Neuronal stem cell (in vitro differentiated cells): ENCODE data around the gene SDR42E2.
A peak's percentile ranks its signal among the peaks of the same experiment; 100 is the strongest.

Source experiments
- DNase-seq: peaks from one replicate; pipeline ENCODE4 v3.0.0-alpha.2; 2013; ENCODE audit warnings: low spot score
- H2AFZ ChIP-seq: one replicate; pipeline ENCODE4 v1.6.1; 2013; ENCODE audit warnings: mild to moderate bottlenecking, low read length, inconsistent platforms
- H2AK5ac ChIP-seq: 2 replicates; pipeline ENCODE4 v1.6.1; 2013; ENCODE audit warnings: low read depth, mild to moderate bottlenecking, inconsistent platforms, low read length, moderate library complexity, mixed read lengths
- H2BK120ac ChIP-seq: 2 replicates; pipeline ENCODE4 v1.6.1; 2013; ENCODE audit warnings: low read depth, mild to moderate bottlenecking, inconsistent platforms, low read length, moderate library complexity, mixed read lengths
- H2BK12ac ChIP-seq: one replicate; pipeline ENCODE4 v1.6.1; 2013; ENCODE audit warnings: low read length, inconsistent platforms
- H2BK15ac ChIP-seq: 2 replicates; pipeline ENCODE4 v1.6.1; 2013; ENCODE audit warnings: mild to moderate bottlenecking, low read length, inconsistent platforms, mixed read lengths
- H2BK5ac ChIP-seq: one replicate; pipeline ENCODE4 v1.6.1; 2013; ENCODE audit warnings: inconsistent platforms, mild to moderate bottlenecking, low read length, moderate library complexity
- H3K14ac ChIP-seq: one replicate; pipeline ENCODE4 v1.6.1; 2013; ENCODE audit warnings: low read length, inconsistent platforms
- H3K18ac ChIP-seq: 2 replicates; pipeline ENCODE4 v1.6.1; 2013; ENCODE audit warnings: low read length, inconsistent platforms
- H3K23ac ChIP-seq: 2 replicates; pipeline ENCODE4 v1.6.1; 2013; ENCODE audit warnings: low read depth, mild to moderate bottlenecking, mixed read lengths, low read length, inconsistent platforms; ENCODE audit not compliant: poor library complexity
- H3K27ac ChIP-seq: replicated peaks from 3 replicates; pipeline ENCODE4 v1.5.1; 2013; ENCODE audit warnings: low read length, inconsistent platforms
- H3K27me3 ChIP-seq, 3 experiments: 2 replicates each; pipeline ENCODE4 v1.6.1; 2013; ENCODE audit warnings: low read length in 3 of 3, mild to moderate bottlenecking in 2 of 3, inconsistent platforms in 1 of 3, low read depth in 1 of 3, mixed read lengths in 1 of 3, moderate library complexity in 1 of 3; ENCODE audit not compliant: control insufficient read depth in 3 of 3, insufficient read depth in 3 of 3
- H3K36me3 ChIP-seq, 2 donors: replicated peaks in 1 of 2; 2 replicates each; pipeline ENCODE4 v1.6.1; 2013; ENCODE audit warnings: low read length in 2 of 2; ENCODE audit not compliant: control insufficient read depth in 2 of 2, insufficient read depth in 2 of 2
- H3K4ac ChIP-seq: 2 replicates; pipeline ENCODE4 v1.6.1; 2013; ENCODE audit warnings: inconsistent platforms, mild to moderate bottlenecking, low read length, moderate library complexity
- H3K4me1 ChIP-seq, 2 donors: 1 replicate in 1 of 2; 2 replicates in 1 of 2; pipeline ENCODE4 v1.6.1; 2013; ENCODE audit warnings: low read length in 2 of 2, low read depth in 1 of 2; ENCODE audit not compliant: control insufficient read depth in 2 of 2, insufficient read depth in 1 of 2
- H3K4me2 ChIP-seq: one replicate; pipeline ENCODE4 v1.6.1; 2013; ENCODE audit warnings: mild to moderate bottlenecking, low read length, inconsistent platforms; ENCODE audit not compliant: insufficient read depth, poor library complexity, severe bottlenecking
- H3K4me3 ChIP-seq, 2 donors: 2 replicates each; pipeline ENCODE4 v1.5.1; 2013; ENCODE audit warnings: low read length in 2 of 2, mild to moderate bottlenecking in 2 of 2, inconsistent platforms in 1 of 2, moderate library complexity in 1 of 2
- H3K79me1 ChIP-seq: one replicate; pipeline ENCODE4 v1.6.1; 2013; ENCODE audit warnings: low read depth, mild to moderate bottlenecking, inconsistent platforms, low read length, moderate library complexity
- H3K9ac ChIP-seq: one replicate; pipeline ENCODE4 v1.6.1; 2013; ENCODE audit warnings: mild to moderate bottlenecking, low read depth, low read length, inconsistent platforms; ENCODE audit not compliant: poor library complexity
- H3K9me3 ChIP-seq, 2 donors: replicated peaks in 1 of 2; 2 replicates each; pipeline versions ENCODE3 to v1.6.1; 2013; ENCODE audit warnings: low read length in 2 of 2, mild to moderate bottlenecking in 2 of 2, inconsistent platforms in 1 of 2, low read depth in 1 of 2, mixed read lengths in 1 of 2, moderate library complexity in 1 of 2; ENCODE audit not compliant: control insufficient read depth in 2 of 2, insufficient read depth in 1 of 2
- H4K8ac ChIP-seq: one replicate; pipeline ENCODE4 v1.6.1; 2013; ENCODE audit warnings: low read depth, mild to moderate bottlenecking, inconsistent platforms, low read length, moderate library complexity
- H4K91ac ChIP-seq: one replicate; pipeline ENCODE4 v1.6.1; 2013; ENCODE audit warnings: low read length, low read depth, mild to moderate bottlenecking, inconsistent platforms; ENCODE audit not compliant: poor library complexity
- whole genome bisulfite sequencing, 2 donors: extraction: QIAGEN DNeasy Blood & Tissue Kit; methylation state at CpG; one replicate each; pipeline ENCODE4 v1.1.7; 2013; ENCODE audit warnings: missing lambda C conversion rate in 2 of 2, mixed read lengths in 1 of 2; ENCODE audit not compliant: insufficient read length in 2 of 2, insufficient replicate concordance in 1 of 2; ENCODE audit errors: extremely low coverage in 2 of 2; 5-methylcytosine and 5-hydroxymethylcytosine counted together

The SDR42E2 gene

GRCh38 chr16:22206842-22207714 lies 44.8 kb downstream of the SDR42E2 start:
- Histone ChIP-seq H2BK5ac (peak overlapping the region; percentile 26), H3K36me3 (peaks cover 0 to 1% of the 10 kb centered on the region in 2 donors), H2BK12ac (no peak overlapping the region), H4K8ac (no peak overlapping the region), H3K4me2 (peak overlapping the region; percentile 78), H3K79me1 (peaks cover 2% of the 10 kb centered on the region), H3K4me1 (peaks cover 0 to 5% of the 10 kb centered on the region in 2 donors), H3K18ac (peak overlapping the region; percentile 98), H3K4ac (no peak overlapping the region), H3K9me3 (peaks cover 0 to 5% of the 10 kb centered on the region in 2 donors), H4K91ac (no peak overlapping the region), H3K4me3 (peak overlapping the region; percentile 78 to 97), H2AK5ac (peak overlapping the region; percentile 12), H3K9ac (peak overlapping the region; percentile 98), H3K23ac (peak overlapping the region; percentile 90), H3K27me3 (peaks cover 0 to 2% (median 0%) of the 10 kb centered on the region in 3 experiments), H2BK120ac (no peak overlapping the region), H3K14ac (peak overlapping the region; percentile 91), H3K27ac (no peak overlapping the region), H2BK15ac (no peak overlapping the region), H2AFZ (peak overlapping the region; percentile 96)
- no CpG with 5 or more reads among the region's 35 CpGs for WGBS, 2 donors
- no peak for DNase-seq

DNA sequence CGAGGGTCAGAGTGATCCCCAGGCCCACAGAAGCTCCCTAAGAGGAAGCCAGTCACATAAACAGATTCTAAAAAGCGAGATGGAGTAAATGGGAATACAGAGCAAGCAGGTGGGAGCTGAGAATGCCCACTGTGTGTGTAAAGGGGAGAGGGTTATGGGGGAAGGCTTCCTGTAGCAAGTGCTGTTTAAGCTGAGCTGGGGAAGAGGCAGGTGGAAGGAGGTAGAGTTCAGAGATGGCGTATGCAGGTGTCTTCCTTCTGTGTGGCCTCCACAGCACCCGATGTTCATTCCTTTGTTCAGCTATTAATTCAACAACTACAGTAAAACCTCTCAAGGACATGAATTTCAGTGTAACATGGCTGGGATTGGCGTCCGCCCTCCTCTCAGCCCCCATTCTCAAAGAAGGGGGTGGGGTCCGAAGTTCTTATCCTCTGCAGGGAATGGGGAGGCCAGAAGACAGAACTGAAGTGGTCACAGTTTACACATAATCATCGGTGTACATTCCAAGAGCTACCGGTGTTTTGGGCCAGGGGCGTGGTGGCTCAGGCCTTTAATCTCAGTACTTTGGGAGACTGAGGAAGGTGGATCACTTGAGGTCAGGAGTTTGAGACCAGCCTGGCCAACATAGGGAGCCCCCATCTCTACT lies 45.5 kb downstream of the SDR42E2 start:
- Histone ChIP-seq H2AK5ac (peak overlapping the region; percentile 50), H3K14ac (no peak overlapping the region), H3K18ac (no peak overlapping the region), H2BK5ac (no peak overlapping the region), H3K4me3 (peak overlapping the region in 1 of 2 donors; percentile 78), H4K8ac (no peak overlapping the region), H3K4me1 (peaks cover 0 to 5% of the 10 kb centered on the region in 2 donors), H2AFZ (no peak overlapping the region), H3K23ac (no peak overlapping the region), H2BK12ac (no peak overlapping the region), H2BK15ac (no peak overlapping the region), H3K27me3 (peaks cover 0 to 2% (median 0%) of the 10 kb centered on the region in 3 experiments), H3K79me1 (peaks cover 2% of the 10 kb centered on the region), H3K9ac (no peak overlapping the region), H3K4me2 (no peak overlapping the region), H3K4ac (no peak overlapping the region), H3K36me3 (peaks cover 0 to 1% of the 10 kb centered on the region in 2 donors), H3K9me3 (peaks cover 0 to 5% of the 10 kb centered on the region in 2 donors), H2BK120ac (no peak overlapping the region), H3K27ac (no peak overlapping the region), H4K91ac (no peak overlapping the region)
- no CpG with 5 or more reads among the region's 10 CpGs for WGBS, 2 donors
- DNase-seq = no peak

DNA sequence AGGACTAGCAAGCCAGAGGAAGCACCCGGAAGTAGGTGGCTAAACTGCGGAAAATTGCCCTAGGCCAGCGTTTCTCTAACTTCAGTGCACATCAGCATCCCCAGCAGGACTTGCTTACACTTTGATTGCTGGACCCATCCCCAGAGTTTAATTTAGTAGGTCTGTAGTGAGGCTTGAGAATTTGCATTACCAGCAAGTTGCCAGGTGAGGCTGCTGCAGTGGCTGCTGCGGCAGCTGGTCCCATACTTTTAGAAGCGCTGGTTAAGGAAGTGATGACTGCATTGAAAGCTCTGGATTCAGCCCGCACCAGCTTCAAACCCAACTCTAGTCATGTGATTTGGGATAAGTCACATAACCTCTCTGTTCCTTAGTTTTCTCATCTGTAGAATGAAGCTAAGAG lies 48.0 kb downstream of the SDR42E2 start:
- Histone ChIP-seq H3K79me1 (peaks cover 2% of the 10 kb centered on the region), H2BK5ac (no peak overlapping the region), H3K14ac (no peak overlapping the region), H4K8ac (no peak overlapping the region), H2BK12ac (no peak overlapping the region), H3K23ac (no peak overlapping the region), H3K27me3 (peaks cover 0 to 2% (median 0%) of the 10 kb centered on the region in 3 experiments), H3K4me2 (no peak overlapping the region), H3K9me3 (peaks cover 0 to 5% of the 10 kb centered on the region in 2 donors), H3K4me1 (peaks cover 0 to 5% of the 10 kb centered on the region in 2 donors), H3K18ac (no peak overlapping the region), H3K27ac (no peak overlapping the region), H3K9ac (no peak overlapping the region), H2BK15ac (no peak overlapping the region), H3K4ac (no peak overlapping the region), H2BK120ac (no peak overlapping the region), H4K91ac (no peak overlapping the region), H3K36me3 (peaks cover 0 to 1% of the 10 kb centered on the region in 2 donors), H2AFZ (no peak overlapping the region), H3K4me3 (no peak overlapping the region), H2AK5ac (no peak overlapping the region)
- DNase-seq = no peak
- WGBS, 2 donors = no CpG with 5 or more reads among the region's 6 CpGs

DNA sequence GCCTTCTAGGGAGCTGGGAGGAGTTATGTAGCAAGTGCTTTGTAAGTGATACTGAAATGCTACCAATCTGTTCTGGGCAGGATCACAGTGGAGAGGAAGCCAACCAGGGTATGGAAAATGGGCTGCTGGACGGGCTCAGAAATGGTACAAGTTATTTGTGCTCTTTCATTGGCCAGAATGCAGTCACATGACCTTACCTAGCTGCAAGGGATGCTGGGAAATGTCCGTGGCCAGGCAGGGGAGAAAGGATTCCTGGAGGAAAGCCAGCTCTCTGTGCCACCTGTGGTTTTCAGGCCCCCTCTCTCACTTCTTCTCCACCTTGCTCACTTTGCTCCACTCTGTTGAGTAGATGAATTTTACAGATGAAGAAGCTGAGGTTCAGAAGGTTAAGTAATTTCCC lies 48.5 kb downstream of the SDR42E2 start:
- H2BK15ac ChIP-seq = no peak overlapping the region
- H4K91ac ChIP-seq = no peak overlapping the region
- H3K4ac ChIP-seq = no peak overlapping the region
- peaks cover 0 to 5% of the 10 kb centered on the region in 2 donors for H3K9me3 ChIP-seq
- H2AK5ac ChIP-seq = no peak overlapping the region
- peaks cover 0 to 1% of the 10 kb centered on the region in 2 donors for H3K36me3 ChIP-seq
- no peak overlapping the region for H3K18ac ChIP-seq
- H3K79me1 ChIP-seq = peaks cover 2% of the 10 kb centered on the region
- peaks cover 0 to 2% (median 0%) of the 10 kb centered on the region in 3 experiments for H3K27me3 ChIP-seq
- H2AFZ ChIP-seq = no peak overlapping the region
- no peak overlapping the region for H2BK120ac ChIP-seq
- no peak overlapping the region for H3K4me3 ChIP-seq
- H3K9ac ChIP-seq = no peak overlapping the region
- H3K23ac ChIP-seq = no peak overlapping the region
- no peak overlapping the region for H3K4me2 ChIP-seq
- no peak overlapping the region for H2BK5ac ChIP-seq
- no peak for DNase-seq
- H4K8ac ChIP-seq = no peak overlapping the region
- H3K27ac ChIP-seq = no peak overlapping the region
- no peak overlapping the region for H2BK12ac ChIP-seq
- H3K4me1 ChIP-seq = peaks cover 0 to 5% of the 10 kb centered on the region in 2 donors
- no peak overlapping the region for H3K14ac ChIP-seq
- WGBS, 2 donors = no CpG with 5 or more reads among the region's 2 CpGs
